Measurements from ENCODE around the gene LCP1.
"Not testable (repeated sequence)": the region's sequence is repeated elsewhere in the genome, so short reads cannot be mapped to it uniquely, and the experiment has no call there.

LCP1 gene

GRCh38 chr13:46181840-46182490 is at the start of gene LCP1:
Gene LCP1 (minus strand): TSS chr13:46182177. CDS start chr13:46159662, 22,515 bp downstream.
- DNase-seq (ENCODE audit: low read depth in 1 of 2, low spot score in 1 of 2) = no peak
- no peak for TF ChIP-seq JUND (IDR thresholded peaks at IDR 0.05; ENCODE audit: low read depth)
- in situ Hi-C loops (cut with HindIII; ENCODE audit: low pct_unique_long_range_greater_than_20kb, low sequenced_read_pairs) = no loop called here

- in situ Hi-C loops (cut with HindIII; ENCODE audit: low pct_unique_long_range_greater_than_20kb, low sequenced_read_pairs) = no loop called here
- peak in 1 of 2 experiments; percentile 58 for DNase-seq (ENCODE audit: low read depth in 1 of 2, low spot score in 1 of 2)
- TF ChIP-seq JUND (IDR thresholded peaks at IDR 0.05; ENCODE audit: low read depth) = no peak
Observed at GRCh38 chr13:46229251-46229650, 47.3 kb upstream of the LCP1 start.

GRCh38 chr13:46220234-46220633 is 38.3 kb upstream of the LCP1 start:
- in situ Hi-C loops (cut with HindIII; ENCODE audit: low pct_unique_long_range_greater_than_20kb, low sequenced_read_pairs) = not testable (repeated sequence)
- DNase-seq (ENCODE audit: low read depth in 1 of 2, low spot score in 1 of 2) = peak in 1 of 2 experiments; percentile 58

GRCh38 chr13:46214741-46215140 is 32.8 kb upstream of the LCP1 start:
- DNase-seq (ENCODE audit: low read depth in 1 of 2, low spot score in 1 of 2); in situ Hi-C loops (cut with HindIII; ENCODE audit: low pct_unique_long_range_greater_than_20kb, low sequenced_read_pairs): not testable (repeated sequence)

GRCh38 chr13:46213242-46213641 is 31.3 kb upstream of the LCP1 start:
- in situ Hi-C loops (cut with HindIII; ENCODE audit: low pct_unique_long_range_greater_than_20kb, low sequenced_read_pairs) = no loop called here
- TF ChIP-seq JUND (IDR thresholded peaks at IDR 0.05; ENCODE audit: low read depth) = no peak
- no peak for DNase-seq (ENCODE audit: low read depth in 1 of 2, low spot score in 1 of 2)

GRCh38 chr13:46211483-46212351 is 29.7 kb upstream of the LCP1 start, which contains the start of gene LRRC63:
Gene LRRC63 (plus strand): TSS chr13:46211928. CDS start chr13:46213035, 1,107 bp downstream.
- in situ Hi-C loops (cut with HindIII; ENCODE audit: low pct_unique_long_range_greater_than_20kb, low sequenced_read_pairs) = no loop called here
- no peak for TF ChIP-seq JUND (IDR thresholded peaks at IDR 0.05; ENCODE audit: low read depth)
- DNase-seq (ENCODE audit: low read depth in 1 of 2, low spot score in 1 of 2) = peak; percentile 45 to 62

GRCh38 chr13:46211116-46211482 is 29.1 kb upstream of the LCP1 start:
- in situ Hi-C loops (cut with HindIII; ENCODE audit: low pct_unique_long_range_greater_than_20kb, low sequenced_read_pairs) = no loop called here
- DNase-seq (ENCODE audit: low read depth in 1 of 2, low spot score in 1 of 2) = peak in 1 of 2 experiments; percentile 10
- no peak for TF ChIP-seq JUND (IDR thresholded peaks at IDR 0.05; ENCODE audit: low read depth)

- no peak for DNase-seq (ENCODE audit: low read depth in 1 of 2, low spot score in 1 of 2)
- TF ChIP-seq JUND (IDR thresholded peaks at IDR 0.05; ENCODE audit: low read depth) = no peak
- in situ Hi-C loops (cut with HindIII; ENCODE audit: low pct_unique_long_range_greater_than_20kb, low sequenced_read_pairs) = no loop called here
Observed at GRCh38 chr13:46210362-46211083, 28.5 kb upstream of the LCP1 start.

- TF ChIP-seq JUND (IDR thresholded peaks at IDR 0.05; ENCODE audit: low read depth) = no peak
- in situ Hi-C loops (cut with HindIII; ENCODE audit: low pct_unique_long_range_greater_than_20kb, low sequenced_read_pairs) = no loop called here
- DNase-seq (ENCODE audit: low read depth in 1 of 2, low spot score in 1 of 2) = no peak
Observed at GRCh38 chr13:46207828-46208227, 25.9 kb upstream of the LCP1 start.

- in situ Hi-C loops (cut with HindIII; ENCODE audit: low pct_unique_long_range_greater_than_20kb, low sequenced_read_pairs) = no loop called here
- DNase-seq (ENCODE audit: low read depth in 1 of 2, low spot score in 1 of 2) = no peak
- no peak for TF ChIP-seq JUND (IDR thresholded peaks at IDR 0.05; ENCODE audit: low read depth)
Observed at GRCh38 chr13:46206143-46206542, 24.2 kb upstream of the LCP1 start.

- no peak for TF ChIP-seq JUND (IDR thresholded peaks at IDR 0.05; ENCODE audit: low read depth)
- no peak for DNase-seq (ENCODE audit: low read depth in 1 of 2, low spot score in 1 of 2)
- in situ Hi-C loops (cut with HindIII; ENCODE audit: low pct_unique_long_range_greater_than_20kb, low sequenced_read_pairs) = no loop called here
Observed at GRCh38 chr13:46202966-46203365, 21.0 kb upstream of the LCP1 start.

GRCh38 chr13:46202188-46202795 is 20.3 kb upstream of the LCP1 start:
- no peak for TF ChIP-seq JUND (IDR thresholded peaks at IDR 0.05; ENCODE audit: low read depth)
- in situ Hi-C loops (cut with HindIII; ENCODE audit: low pct_unique_long_range_greater_than_20kb, low sequenced_read_pairs) = no loop called here
- no peak for DNase-seq (ENCODE audit: low read depth in 1 of 2, low spot score in 1 of 2)
